ENCODE data around the gene PAPPA.

PAPPA gene

GRCh38 chr9:116432051-116432450 is 278.5 kb downstream of the PAPPA start:
- DNase-seq (ENCODE audit: low read depth) = no peak
- TF ChIP-seq MAX (IDR thresholded peaks at IDR 0.05; ENCODE audit: low read depth, low read length) = no peak

GRCh38 chr9:116434314-116434713 is 280.7 kb downstream of the PAPPA start:
- DNase-seq (ENCODE audit: low read depth) = no peak

More at GRCh38 chr9:116432051-116432450, 278.5 kb downstream of the PAPPA start:
- H3K4me3 ChIP-seq (ENCODE audit: low read depth, low read length) = no peak overlapping the region

GRCh38 chr9:116435706-116436105 is 282.1 kb downstream of the PAPPA start:
- TF ChIP-seq MAX (IDR thresholded peaks at IDR 0.05; ENCODE audit: low read depth, low read length) (no peak), CTCF (IDR thresholded peaks at IDR 0.05; ENCODE audit: low read depth, low read length) (no peak), POLR2A (IDR thresholded peaks at IDR 0.05; ENCODE audit: extremely low read depth, insufficient read length) (no peak), MYC (IDR thresholded peaks at IDR 0.05; ENCODE audit: low read depth, low read length) (no peak)
- H3K4me3 ChIP-seq (ENCODE audit: low read depth, low read length) = no peak overlapping the region

More at GRCh38 chr9:116434314-116434713, 280.7 kb downstream of the PAPPA start:
- H3K4me3 ChIP-seq (ENCODE audit: low read depth, low read length) = no peak overlapping the region
- TF ChIP-seq POLR2A (IDR thresholded peaks at IDR 0.05; ENCODE audit: extremely low read depth, insufficient read length) (no peak), MAX (IDR thresholded peaks at IDR 0.05; ENCODE audit: low read depth, low read length) (no peak), MYC (IDR thresholded peaks at IDR 0.05; ENCODE audit: low read depth, low read length) (no peak), CTCF (IDR thresholded peaks at IDR 0.05; ENCODE audit: low read depth, low read length) (no peak)

GRCh38 chr9:116436121-116436520 is 282.5 kb downstream of the PAPPA start:
- H3K4me3 ChIP-seq (ENCODE audit: low read depth, low read length) = no peak overlapping the region
- TF ChIP-seq MAX (IDR thresholded peaks at IDR 0.05; ENCODE audit: low read depth, low read length) = no peak
- TF ChIP-seq POLR2A (IDR thresholded peaks at IDR 0.05; ENCODE audit: extremely low read depth, insufficient read length) = no peak
- no peak for TF ChIP-seq CTCF (IDR thresholded peaks at IDR 0.05; ENCODE audit: low read depth, low read length)
- no peak for TF ChIP-seq MYC (IDR thresholded peaks at IDR 0.05; ENCODE audit: low read depth, low read length)
- no peak for DNase-seq (ENCODE audit: low read depth)

More at GRCh38 chr9:116435706-116436105, 282.1 kb downstream of the PAPPA start:
- DNase-seq (ENCODE audit: low read depth) = no peak

- TF ChIP-seq CTCF (IDR thresholded peaks at IDR 0.05; ENCODE audit: low read depth, low read length) = no peak
- TF ChIP-seq POLR2A (IDR thresholded peaks at IDR 0.05; ENCODE audit: extremely low read depth, insufficient read length) = no peak
- TF ChIP-seq MAX (IDR thresholded peaks at IDR 0.05; ENCODE audit: low read depth, low read length) = no peak
- no peak for TF ChIP-seq MYC (IDR thresholded peaks at IDR 0.05; ENCODE audit: low read depth, low read length)
- no peak overlapping the region for H3K4me3 ChIP-seq (ENCODE audit: low read depth, low read length)
- DNase-seq (ENCODE audit: low read depth) = no peak
Measured at GRCh38 chr9:116437411-116438370, 284.1 kb downstream of the PAPPA start.

GRCh38 chr9:116442528-116442927 is 288.9 kb downstream of the PAPPA start:
- DNase-seq (ENCODE audit: low read depth) = no peak
- TF ChIP-seq MYC (IDR thresholded peaks at IDR 0.05; ENCODE audit: low read depth, low read length) (no peak), MAX (IDR thresholded peaks at IDR 0.05; ENCODE audit: low read depth, low read length) (no peak), CTCF (IDR thresholded peaks at IDR 0.05; ENCODE audit: low read depth, low read length) (no peak), POLR2A (IDR thresholded peaks at IDR 0.05; ENCODE audit: extremely low read depth, insufficient read length) (no peak)
- no peak overlapping the region for H3K4me3 ChIP-seq (ENCODE audit: low read depth, low read length)
